IPS-15b (cell line): ENCODE results near the gene HNRNPLL.
"Not testable (repeated sequence)": the region's sequence is repeated elsewhere in the genome, so short reads cannot be mapped to it uniquely, and the experiment has no call there.

Experiments used
- H3K27me3 ChIP-seq: one replicate; pipeline ENCODE4 v1.6.1; 2013; ENCODE audit warnings: low read length; ENCODE audit not compliant: control insufficient read depth, insufficient read depth
- H3K36me3 ChIP-seq: one replicate; pipeline ENCODE4 v1.6.1; 2013; ENCODE audit warnings: low read length; ENCODE audit not compliant: control insufficient read depth, insufficient read depth
- H3K4me1 ChIP-seq: one replicate; pipeline ENCODE4 v1.6.1; 2013; ENCODE audit warnings: mild to moderate bottlenecking, low read length; ENCODE audit not compliant: control insufficient read depth, insufficient read depth
- H3K4me3 ChIP-seq: one replicate; pipeline ENCODE4 v1.5.1; 2013; ENCODE audit warnings: low read depth, low read length
- H3K9ac ChIP-seq: one replicate; pipeline ENCODE4 v1.6.1; 2013; ENCODE audit warnings: low read depth, mild to moderate bottlenecking, low read length
- H3K9me3 ChIP-seq: one replicate; pipeline ENCODE4 v1.6.1; 2013; ENCODE audit warnings: mild to moderate bottlenecking, low read length; ENCODE audit not compliant: control insufficient read depth, insufficient read depth

Gene HNRNPLL

DNA sequence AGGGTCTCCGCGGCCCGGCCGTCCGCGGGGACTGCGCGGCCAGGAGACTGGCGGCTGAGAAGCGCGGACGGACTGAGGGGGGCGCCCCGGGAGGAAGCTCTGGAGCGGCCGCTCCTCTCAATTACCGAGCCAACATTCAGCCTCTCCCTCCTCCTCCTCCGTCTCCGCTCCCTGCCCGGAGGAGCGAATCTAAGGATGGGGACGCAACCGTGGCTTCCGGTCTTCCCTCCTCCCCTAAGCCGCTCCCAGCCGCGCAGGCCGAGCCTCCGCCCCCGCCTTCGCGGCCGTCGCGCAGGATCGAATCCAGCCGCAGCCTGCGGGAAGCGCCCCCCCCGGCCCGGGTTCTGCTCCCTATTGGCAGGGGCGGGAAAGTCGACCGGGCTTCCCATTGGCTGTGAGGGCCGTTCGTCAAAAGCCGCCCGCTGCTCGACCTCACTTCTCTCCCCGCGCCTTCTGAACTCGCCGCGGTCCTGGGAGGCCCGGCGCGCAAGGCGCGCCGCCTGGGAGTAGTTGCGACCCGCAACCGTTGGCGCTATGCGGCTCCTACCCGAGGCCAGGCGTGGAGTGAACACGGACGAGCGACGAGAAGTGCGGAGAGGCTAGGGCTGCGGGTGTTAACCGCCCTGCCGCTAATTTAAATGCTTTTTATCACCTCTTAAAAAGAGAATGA is at the start of gene HNRNPLL:
Gene HNRNPLL, minus strand, starts transcription at position 197 of the 670 bp plus-strand sequence. CDS start 302 bp downstream, outside the sequence.
- no peaks in the 10 kb centered on the region for H3K36me3 ChIP-seq
- no peaks in the 10 kb centered on the region for H3K9me3 ChIP-seq
- H3K9ac ChIP-seq: peak within 1 kb of the TSS; percentile 77
- H3K27me3 ChIP-seq: no peaks in the 10 kb centered on the region
- H3K4me3 ChIP-seq: peak within 1 kb of the TSS; percentile 94
- peaks cover 16% of the 10 kb centered on the region for H3K4me1 ChIP-seq

- no peak overlapping the region for H3K4me3 ChIP-seq
- peaks cover 2% of the 10 kb centered on the region for H3K36me3 ChIP-seq
- no peaks in the 10 kb centered on the region for H3K4me1 ChIP-seq
- H3K9me3 ChIP-seq: no peaks in the 10 kb centered on the region
- no peak overlapping the region for H3K9ac ChIP-seq
- no peaks in the 10 kb centered on the region for H3K27me3 ChIP-seq
Observed at GRCh38 chr2:38650717-38651116, 48.0 kb upstream of the HNRNPLL start.

GRCh38 chr2:38650012-38650411 is 47.3 kb upstream of the HNRNPLL start:
- no peaks in the 10 kb centered on the region for H3K4me1 ChIP-seq
- peaks cover 2% of the 10 kb centered on the region for H3K36me3 ChIP-seq
- no peak overlapping the region for H3K9ac ChIP-seq
- H3K27me3 ChIP-seq: no peaks in the 10 kb centered on the region
- no peaks in the 10 kb centered on the region for H3K9me3 ChIP-seq
- H3K4me3 ChIP-seq: no peak overlapping the region

DNA sequence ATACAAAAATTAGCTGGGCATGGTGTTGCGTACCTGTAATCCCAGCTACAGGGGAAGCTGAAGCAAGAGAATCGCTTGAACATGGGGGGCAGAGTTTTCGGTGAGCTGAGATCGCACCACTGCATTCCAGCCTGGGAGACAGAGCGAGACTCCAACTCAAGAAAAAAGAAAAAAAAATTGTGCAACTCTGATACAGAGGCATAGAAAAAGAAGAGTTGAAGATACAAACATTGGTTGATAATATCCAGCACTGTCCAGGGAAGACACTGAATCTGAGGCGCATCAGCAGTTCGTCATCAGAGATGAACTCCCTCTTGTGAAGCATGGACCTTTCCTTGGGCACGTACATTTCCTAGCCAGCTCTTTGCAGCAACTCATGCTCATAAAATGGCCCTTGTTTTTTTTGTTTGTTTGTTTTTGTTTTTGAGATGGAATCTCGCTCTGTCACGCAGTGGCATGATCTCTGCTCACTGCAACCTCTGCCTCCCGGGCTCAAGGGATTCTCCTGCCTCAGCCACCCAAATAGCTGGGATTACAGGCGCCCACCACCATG is 46.5 kb upstream of the HNRNPLL start:
- H3K9ac ChIP-seq: no peak overlapping the region
- H3K36me3 ChIP-seq: peaks cover 2% of the 10 kb centered on the region
- no peak overlapping the region for H3K4me3 ChIP-seq
- no peaks in the 10 kb centered on the region for H3K9me3 ChIP-seq
- H3K4me1 ChIP-seq: no peaks in the 10 kb centered on the region
- H3K27me3 ChIP-seq: no peaks in the 10 kb centered on the region

- Histone ChIP-seq H3K4me1 (no peaks in the 10 kb centered on the region), H3K9ac (no peak overlapping the region), H3K4me3 (no peak overlapping the region), H3K9me3 (peaks cover 7% of the 10 kb centered on the region), H3K27me3 (no peaks in the 10 kb centered on the region), H3K36me3 (no peaks in the 10 kb centered on the region)
Observed at GRCh38 chr2:38648107-38648761, 45.5 kb upstream of the HNRNPLL start.

DNA sequence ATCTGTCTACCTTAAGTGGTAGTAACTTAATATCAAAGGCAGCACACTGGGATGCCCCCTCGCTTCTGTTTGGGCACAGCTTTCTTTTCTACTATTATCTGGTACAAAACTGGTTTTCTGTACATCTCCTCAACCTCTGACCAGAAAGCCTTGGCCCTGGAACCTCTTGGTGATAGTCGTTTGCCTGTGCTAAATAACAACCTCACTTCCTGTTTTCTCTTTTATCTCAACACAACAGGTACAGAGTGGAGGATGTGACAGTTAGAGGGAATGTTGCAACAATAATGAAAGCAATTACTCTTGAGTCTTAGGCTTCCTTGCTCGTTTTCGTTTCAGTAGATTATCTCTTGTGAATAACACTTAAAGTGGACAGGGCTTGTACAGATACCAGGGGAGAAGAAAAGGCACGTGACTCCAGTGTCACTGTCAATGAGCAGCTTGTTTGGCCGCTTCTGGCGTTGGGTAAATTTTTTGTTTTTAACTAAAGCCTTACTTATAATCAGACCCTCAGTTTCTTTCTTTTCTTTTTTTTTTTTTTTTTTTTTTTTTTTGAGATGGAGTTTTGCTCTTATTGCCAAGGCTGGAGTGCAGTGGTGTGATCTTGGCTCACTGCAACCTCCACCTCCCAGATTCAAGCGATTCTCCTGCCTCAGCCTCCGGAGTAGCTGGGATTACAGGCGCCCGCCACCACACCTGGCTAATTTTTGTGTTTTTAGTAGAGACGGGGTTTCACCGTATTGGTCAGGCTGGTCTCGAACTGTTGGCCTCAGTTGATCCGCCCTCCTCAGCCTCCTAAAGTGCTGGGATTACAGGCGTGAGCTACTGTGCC is 41.2 kb upstream of the HNRNPLL start:
- not testable (repeated sequence) for H3K27me3 ChIP-seq, H3K4me1 ChIP-seq, H3K4me3 ChIP-seq, H3K9me3 ChIP-seq, H3K36me3 ChIP-seq, H3K9ac ChIP-seq

- H3K36me3 ChIP-seq: no peaks in the 10 kb centered on the region
- no peak overlapping the region for H3K4me3 ChIP-seq
- H3K4me1 ChIP-seq: no peaks in the 10 kb centered on the region
- peaks cover 7% of the 10 kb centered on the region for H3K9me3 ChIP-seq
- no peaks in the 10 kb centered on the region for H3K27me3 ChIP-seq
- H3K9ac ChIP-seq: no peak overlapping the region
Observed at GRCh38 chr2:38643021-38643671, 40.4 kb upstream of the HNRNPLL start.

- not testable (repeated sequence) for H3K4me1 ChIP-seq, H3K9ac ChIP-seq, H3K27me3 ChIP-seq, H3K4me3 ChIP-seq, H3K9me3 ChIP-seq, H3K36me3 ChIP-seq
Observed at GRCh38 chr2:38642373-38643017, 39.8 kb upstream of the HNRNPLL start.

DNA sequence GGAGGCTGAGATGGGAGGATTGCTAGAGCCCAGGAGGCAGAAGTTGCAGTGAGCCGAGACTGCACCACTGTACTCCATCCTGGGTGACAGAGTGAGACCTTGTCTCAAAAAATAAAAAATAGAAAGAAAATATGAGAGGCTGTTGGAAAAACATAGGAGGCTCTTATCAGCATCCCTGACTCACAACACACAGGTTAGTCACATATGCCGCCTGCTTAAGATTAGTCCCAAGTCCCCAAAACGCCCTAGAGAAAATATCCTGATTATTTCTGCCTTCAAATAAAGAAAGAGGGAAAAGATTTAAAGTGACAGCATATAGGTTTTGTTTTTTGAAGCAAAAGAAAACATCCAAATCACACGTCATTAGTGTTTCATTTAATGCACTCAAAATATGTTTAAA is 33.3 kb upstream of the HNRNPLL start:
- Histone ChIP-seq H3K9ac (no peak overlapping the region), H3K4me1 (no peaks in the 10 kb centered on the region), H3K4me3 (no peak overlapping the region)

DNA sequence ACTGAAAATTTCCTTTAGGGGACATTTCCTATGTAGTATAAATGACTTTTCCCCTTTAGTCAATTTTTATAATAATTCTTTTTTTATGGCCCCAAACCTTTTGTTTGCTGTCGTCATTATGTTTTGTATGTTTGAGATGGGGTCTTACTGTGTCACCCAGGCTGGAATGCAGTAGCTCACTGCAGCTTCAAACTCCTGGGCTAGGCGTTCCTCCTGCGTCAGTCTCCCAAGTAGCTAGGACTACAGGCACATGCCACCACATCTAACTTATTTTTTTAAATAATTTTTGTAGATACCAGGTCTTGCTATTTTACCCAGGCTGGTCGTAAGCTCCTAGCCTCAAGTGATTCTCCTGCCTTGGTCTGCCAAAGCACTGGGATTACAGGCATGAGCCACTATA is 32.4 kb upstream of the HNRNPLL start:
- Histone ChIP-seq H3K9me3 (no peaks in the 10 kb centered on the region), H3K36me3 (no peaks in the 10 kb centered on the region), H3K27me3 (no peaks in the 10 kb centered on the region), H3K9ac (no peak overlapping the region), H3K4me1 (no peaks in the 10 kb centered on the region), H3K4me3 (no peak overlapping the region)

More for the DNA sequence above, 33.3 kb upstream of the HNRNPLL start:
- H3K9me3 ChIP-seq: no peaks in the 10 kb centered on the region
- H3K36me3 ChIP-seq: no peaks in the 10 kb centered on the region
- no peaks in the 10 kb centered on the region for H3K27me3 ChIP-seq

- no peak overlapping the region for H3K4me3 ChIP-seq
- H3K36me3 ChIP-seq: no peaks in the 10 kb centered on the region
- no peaks in the 10 kb centered on the region for H3K4me1 ChIP-seq
- no peaks in the 10 kb centered on the region for H3K27me3 ChIP-seq
- H3K9me3 ChIP-seq: no peaks in the 10 kb centered on the region
- H3K9ac ChIP-seq: no peak overlapping the region
Observed at GRCh38 chr2:38634684-38635083, 32.0 kb upstream of the HNRNPLL start.
